Stimulated activated CD8-positive, alpha-beta memory T cell treated with anti-CD3 and anti-CD28 coated beads, Interleukin-15, amount 100 ng/mL, for 4 hours (primary cell): ENCODE data around the gene TNRC6C.
"Not testable (repeated sequence)": the region's sequence is repeated elsewhere in the genome, so short reads cannot be mapped to it uniquely, and the experiment has no call there.

Experiments
- DNase-seq, 2 donors: peaks; one replicate each; pipeline ENCODE4 v3.0.0-alpha.2; 2020; ENCODE audit warnings: low read depth in 2 of 2

The TNRC6C gene

GRCh38 chr17:77929871-77930436 is 28.5 kb upstream of the TNRC6C start:
- DNase-seq: no peak

DNA sequence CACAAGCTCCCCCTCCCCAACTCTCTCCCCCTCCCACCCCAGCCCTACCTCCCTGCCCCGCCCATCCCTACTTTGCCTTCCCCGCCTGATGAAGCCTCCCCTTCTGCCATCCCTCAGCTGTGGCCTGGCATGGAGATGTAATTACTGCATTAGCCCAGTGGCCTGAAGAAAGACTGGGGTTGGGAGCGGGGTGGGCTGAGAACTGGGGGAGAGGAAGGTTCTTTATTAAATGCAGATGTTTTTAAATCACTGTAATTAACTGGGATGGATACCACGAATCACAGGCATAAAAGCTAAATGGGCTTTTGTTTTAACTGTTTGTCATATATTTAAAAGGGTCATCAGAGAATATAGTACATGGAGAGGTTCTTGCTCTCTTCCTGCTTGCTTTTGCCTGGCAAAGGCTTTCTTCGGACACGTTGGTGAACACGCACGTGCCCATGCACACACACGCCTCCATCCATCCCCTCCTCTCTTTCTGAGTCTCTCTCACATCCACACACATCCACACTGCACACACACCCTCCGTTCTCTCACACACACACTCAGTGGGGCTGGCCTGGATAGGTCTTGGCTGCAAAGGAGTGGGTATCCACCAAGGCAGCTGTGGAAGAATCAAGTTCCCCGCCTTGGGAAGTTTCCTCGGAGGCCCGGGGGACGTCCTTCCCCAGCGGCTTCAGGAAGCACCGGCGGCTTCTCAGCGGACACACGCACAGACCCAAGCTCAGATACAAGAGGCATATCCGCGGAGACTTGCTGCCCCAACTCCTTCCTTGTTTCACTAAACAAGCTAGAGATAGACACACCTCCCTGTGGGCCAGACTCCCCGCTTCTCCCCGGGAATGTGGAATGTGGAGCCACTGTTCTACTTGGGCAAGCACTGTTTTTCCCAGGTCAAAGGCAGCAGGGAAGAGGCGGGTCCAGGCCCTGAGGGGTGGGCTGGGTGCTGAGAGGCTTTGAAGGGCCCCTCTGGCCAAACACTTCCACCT is 27.4 kb upstream of the TNRC6C start:
- no peak for DNase-seq

- no peak for DNase-seq
These were observed 24.6 kb upstream of the TNRC6C start for GRCh38 chr17:77933777-77934398.

DNA sequence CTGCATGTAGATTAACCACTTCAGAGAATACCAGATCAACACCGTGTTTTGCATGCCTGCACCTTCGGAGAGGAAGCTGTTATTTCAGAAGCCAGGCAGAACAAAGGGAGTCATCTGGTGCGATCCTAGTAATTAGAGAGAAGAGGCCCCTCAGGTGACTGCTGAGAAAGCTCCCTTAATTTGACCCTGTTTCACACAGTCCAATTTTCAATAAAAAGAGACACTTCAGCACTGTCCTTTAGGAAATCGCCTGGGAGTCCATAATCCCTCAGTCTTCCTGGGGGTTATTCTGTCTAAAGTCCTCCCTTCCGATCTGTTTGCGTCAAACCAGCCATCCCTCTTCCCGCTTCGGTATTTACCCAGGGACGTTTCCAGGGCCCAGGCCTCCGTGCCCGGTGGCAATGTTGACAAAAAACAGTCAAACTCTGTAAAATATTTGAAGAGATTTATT is 23.4 kb upstream of the TNRC6C start:
- no peak for DNase-seq

DNA sequence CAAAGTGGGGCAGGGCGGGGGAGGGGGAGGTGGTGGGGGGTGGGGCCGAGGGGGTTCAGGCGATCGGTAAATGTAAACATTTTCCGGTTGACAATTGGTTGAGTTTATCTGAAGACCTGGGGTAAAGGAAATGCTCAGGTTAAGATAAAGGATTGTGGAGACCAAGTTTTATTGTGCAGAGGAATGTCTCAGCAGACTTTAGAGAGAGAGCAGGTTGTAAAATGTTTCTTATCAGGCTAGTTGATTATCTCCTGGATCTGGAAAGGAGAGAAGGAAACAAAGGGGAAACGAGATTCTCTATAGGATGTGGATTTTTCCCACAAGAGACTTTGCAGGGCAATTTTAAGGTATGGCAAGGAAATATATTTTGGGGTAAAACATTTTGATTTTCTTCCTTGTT is 22.8 kb upstream of the TNRC6C start:
- DNase-seq: not testable (repeated sequence)

DNA sequence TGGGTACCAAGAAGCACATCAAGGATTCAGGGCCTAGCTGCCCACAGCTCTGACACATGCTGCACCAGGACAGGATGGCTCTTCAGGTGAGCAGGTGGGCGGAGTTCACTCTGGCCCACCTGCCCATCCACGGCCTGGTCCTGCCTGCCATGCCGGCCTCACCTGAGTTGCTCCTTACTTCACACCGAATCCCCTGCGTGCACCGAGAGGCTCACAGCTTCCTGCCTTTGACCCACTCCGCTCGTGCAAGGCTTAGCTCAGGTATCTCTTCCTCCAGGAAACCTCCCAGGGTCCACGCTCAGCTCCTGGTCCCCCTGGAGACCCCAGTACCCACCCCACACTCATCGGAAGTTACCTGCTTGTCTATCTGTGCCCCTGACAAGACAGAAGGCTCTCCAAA is 21.6 kb upstream of the TNRC6C start:
- no peak for DNase-seq

DNA sequence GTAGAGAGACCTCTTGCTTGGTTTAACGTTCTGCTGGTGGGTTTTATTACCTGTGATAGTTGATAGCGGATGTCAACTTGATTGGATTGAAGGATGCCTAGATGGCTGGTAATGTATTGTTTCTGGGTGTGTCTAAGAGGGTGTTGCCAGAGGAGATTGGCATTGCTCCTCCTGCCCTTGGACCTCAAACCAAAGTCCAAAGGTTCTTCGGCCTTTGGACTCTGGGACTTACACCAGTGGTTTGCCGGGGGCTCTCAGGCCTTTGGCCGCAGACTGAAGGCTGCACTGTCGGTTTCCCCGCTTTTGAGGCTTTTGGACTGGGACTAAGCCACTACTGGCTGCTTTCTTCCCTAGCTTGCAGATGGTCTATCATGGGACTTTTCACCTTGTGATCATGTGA is 17.5 kb upstream of the TNRC6C start:
- DNase-seq: no peak

- DNase-seq: no peak
These were observed 16.2 kb upstream of the TNRC6C start for GRCh38 chr17:77942112-77942988.

DNA sequence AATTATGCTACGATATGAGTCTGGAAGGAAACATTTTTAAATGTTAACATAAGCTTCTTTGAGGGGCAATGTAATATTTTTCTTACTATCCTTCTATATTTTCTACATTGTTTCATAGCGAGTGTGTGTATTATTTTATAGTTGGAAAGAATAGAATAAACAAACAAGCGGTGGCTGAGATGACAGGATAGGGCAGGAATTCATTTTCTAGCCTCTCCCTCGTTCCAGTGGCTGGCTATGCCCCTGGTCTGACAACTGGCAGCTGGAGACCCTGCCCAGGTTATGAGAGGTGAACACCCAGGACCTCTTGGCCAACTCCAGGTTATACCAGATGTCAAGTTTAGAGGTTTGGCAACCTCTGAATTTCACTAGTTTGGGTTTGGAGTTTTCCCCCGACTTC is 14.5 kb upstream of the TNRC6C start:
- DNase-seq: no peak

DNA sequence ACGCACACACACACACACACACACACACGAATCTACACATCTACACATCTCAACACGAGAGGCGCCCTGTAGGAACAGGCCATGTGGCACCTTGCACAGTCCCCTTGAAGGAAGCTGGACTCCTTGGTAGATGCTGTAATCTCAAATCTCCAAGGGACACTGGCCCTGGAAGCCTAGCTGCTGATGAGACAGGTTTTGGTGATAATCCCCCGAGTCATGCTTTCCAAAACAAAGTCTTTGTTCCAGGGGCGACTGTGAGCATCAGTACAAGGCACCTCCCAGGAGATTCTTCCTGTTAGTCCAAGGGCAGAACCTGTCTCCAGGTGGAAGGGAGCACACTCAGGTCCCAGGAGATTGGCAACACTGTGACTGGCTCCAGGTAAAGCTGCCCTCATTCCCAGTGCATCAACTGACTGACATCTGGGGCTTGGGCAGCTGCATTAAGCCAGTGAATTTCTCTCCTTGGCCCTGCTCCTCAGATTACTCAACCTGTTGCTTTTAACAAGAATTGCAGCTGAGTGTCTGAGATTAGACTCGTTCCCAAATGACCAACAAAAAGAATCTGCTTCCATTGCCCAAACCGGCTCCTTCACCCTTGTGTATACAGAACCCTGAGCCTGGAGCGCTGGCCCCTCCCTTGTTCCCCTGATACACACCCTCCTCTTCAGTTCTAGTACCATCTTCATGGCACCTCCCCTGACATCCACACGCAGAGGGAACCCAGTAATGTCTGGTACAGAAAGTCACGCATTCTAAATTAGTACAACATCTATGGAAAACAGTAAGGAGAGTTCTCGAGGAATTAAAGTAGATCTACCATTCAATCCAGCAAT is 13.9 kb upstream of the TNRC6C start:
- no peak for DNase-seq

- no peak for DNase-seq
These were observed 11.4 kb upstream of the TNRC6C start for GRCh38 chr17:77946900-77947645.

DNA sequence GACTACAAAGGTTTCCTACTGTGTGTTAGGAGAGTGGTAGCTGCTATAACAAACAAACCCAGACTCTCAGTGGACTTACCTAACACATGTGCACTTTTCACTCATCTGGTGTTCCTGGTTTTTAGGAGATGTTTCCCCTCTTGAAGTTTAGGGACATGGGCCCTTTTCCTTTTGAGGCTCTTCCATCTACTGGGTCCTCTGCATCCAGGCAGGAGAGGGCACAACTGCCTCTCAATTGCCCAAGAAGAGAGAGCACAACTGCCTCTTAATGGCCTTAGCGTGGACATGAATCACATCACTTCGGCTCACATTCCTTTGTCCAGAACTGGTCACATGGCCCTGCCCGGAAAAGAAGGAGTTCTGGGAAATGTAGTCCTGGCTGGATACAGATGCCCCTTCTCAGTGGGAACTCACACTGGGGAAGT is 9.8 kb upstream of the TNRC6C start:
- DNase-seq: no peak

DNA sequence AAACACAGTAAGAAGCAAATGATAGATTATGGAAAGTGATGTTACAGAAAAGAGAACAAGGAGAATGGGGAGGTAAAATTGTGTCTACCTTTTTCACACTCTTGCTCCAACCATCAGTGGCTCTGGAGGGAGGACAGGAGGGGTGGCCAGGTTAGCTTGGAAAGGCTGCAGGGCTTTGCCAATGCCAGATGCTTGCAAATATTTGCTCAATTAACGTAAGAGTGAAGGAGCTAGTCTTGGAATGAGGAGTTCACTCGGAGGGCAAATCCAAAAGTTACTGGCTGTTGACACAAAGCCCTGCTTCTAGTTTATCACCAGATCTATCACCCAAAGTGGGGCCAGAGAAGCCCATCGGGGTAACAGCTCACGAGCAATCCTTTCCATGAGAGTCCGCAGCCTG is 7.4 kb upstream of the TNRC6C start:
- no peak for DNase-seq

GRCh38 chr17:77952368-77952767 is 6.1 kb upstream of the TNRC6C start:
- DNase-seq: no peak

- no peak for DNase-seq
These were observed 1.2 kb upstream of the TNRC6C start for GRCh38 chr17:77957235-77957856.

- DNase-seq: no peak
These were observed 218 bp downstream of the TNRC6C start for GRCh38 chr17:77958716-77959125.

DNA sequence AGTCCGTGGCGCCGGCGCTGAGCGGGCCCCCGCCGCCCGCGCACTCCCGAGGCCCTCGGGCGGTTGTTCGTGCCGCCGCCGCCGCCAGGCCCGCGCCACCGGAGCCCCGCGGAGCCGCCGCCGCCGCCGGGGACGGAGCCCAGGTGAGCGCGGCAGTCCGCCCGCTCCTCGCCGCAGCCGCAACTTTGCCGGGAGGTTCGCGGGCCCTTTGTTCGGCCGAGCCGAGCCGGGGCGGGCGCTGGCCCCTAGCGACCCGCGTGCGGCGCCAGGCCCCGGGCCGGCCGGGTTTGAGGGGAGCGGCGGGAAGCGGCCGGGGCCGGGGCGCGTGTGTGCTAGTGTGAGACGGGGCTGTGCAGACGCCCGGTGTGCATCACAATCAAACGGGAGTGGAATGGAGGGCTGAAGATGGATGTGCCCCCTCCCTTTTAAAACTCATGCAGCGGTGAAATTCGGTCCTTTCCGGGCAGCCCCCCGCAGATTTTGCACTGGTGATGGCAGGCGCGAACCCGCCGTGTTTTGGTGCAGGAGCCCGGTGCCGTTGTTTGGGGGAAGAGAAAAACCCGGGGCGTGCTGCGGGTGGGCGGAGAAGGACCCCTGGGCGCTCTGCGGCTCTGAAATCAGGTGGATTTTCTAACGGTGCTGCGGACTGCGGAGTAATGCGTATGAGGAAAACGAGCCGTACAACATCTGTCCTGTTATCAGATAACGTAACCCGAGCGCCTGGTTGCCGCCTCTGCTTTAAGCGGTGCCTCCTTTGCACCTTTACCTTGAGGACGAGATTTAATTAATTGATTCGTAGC is 823 bp downstream of the TNRC6C start:
- DNase-seq: no peak

- no peak for DNase-seq
These were observed 1.5 kb downstream of the TNRC6C start for GRCh38 chr17:77959926-77960521.
